Parathyroid adenoma (tissue), 2 donors: ENCODE results near the gene FSTL4.

Source experiments
- H2AFZ ChIP-seq: fragments of 300-600 bp; sonication (generic); one replicate; pipeline ENCODE4 v1.7.0; 2017; ENCODE audit warnings: antibody characterized with exemption, mild to moderate bottlenecking
- H3K27ac ChIP-seq: fragments of 300-600 bp; sonication (generic); one replicate; pipeline ENCODE4 v1.7.0; 2017
- H3K27me3 ChIP-seq: fragments of 300-600 bp; sonication (generic); one replicate; pipeline ENCODE4 v1.7.0; 2017; ENCODE audit warnings: low read length; ENCODE audit not compliant: control insufficient read depth, insufficient read depth
- H3K36me3 ChIP-seq: fragments of 300-600 bp; sonication (generic); one replicate; pipeline ENCODE4 v1.7.0; 2017; ENCODE audit warnings: low read length; ENCODE audit not compliant: control insufficient read depth, insufficient read depth
- H3K4me1 ChIP-seq: fragments of 300-600 bp; sonication (generic); one replicate; pipeline ENCODE4 v1.7.0; 2017; ENCODE audit warnings: control low read depth
- H3K4me2 ChIP-seq: fragments of 300-600 bp; sonication (generic); one replicate; pipeline ENCODE4 v1.7.0; 2017; ENCODE audit warnings: low read length
- H3K4me3 ChIP-seq: fragments of 300-600 bp; sonication (generic); one replicate; pipeline ENCODE4 v1.7.0; 2017; ENCODE audit warnings: low read depth, low read length
- H3K79me2 ChIP-seq: fragments of 300-600 bp; sonication (generic); one replicate; pipeline ENCODE4 v1.7.0; 2017; ENCODE audit warnings: control low read depth
- H3K9ac ChIP-seq: fragments of 300-600 bp; sonication (generic); one replicate; pipeline ENCODE4 v1.7.0; 2017; ENCODE audit warnings: mild to moderate bottlenecking
- H3K9me3 ChIP-seq: fragments of 300-600 bp; sonication (generic); one replicate; pipeline ENCODE4 v1.7.0; 2017; ENCODE audit warnings: low read length; ENCODE audit not compliant: control insufficient read depth
- CTCF ChIP-seq: fragments of 300-600 bp; sonication (generic); IDR thresholded peaks from one replicate; pipeline ENCODE4 v1.7.0; 2017; ENCODE audit warnings: antibody characterized with exemption, mild to moderate bottlenecking
- donor health status: primary hyperparathyroidism.

The FSTL4 gene

DNA sequence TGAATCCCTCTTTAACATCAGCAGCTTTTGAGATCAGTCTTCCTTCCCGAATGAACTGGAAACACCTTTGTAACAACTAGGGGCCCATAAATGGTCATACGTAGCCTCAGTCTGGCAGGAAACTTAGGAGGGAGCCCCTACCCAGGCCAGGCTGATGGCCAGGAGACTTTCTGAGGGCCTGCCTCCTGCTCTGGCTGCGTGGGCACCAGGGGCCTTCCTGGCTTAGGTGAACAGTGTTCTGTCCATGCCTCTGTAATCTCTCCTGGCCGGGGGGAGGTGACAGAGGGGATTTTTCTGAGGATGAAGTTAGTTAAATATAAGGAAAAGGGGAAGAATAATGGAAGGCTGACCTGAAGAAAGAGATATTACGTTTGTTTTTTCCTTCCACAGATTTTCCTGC lies 843 bp upstream of the FSTL4 start:
- no peaks in the 10 kb centered on the region for H3K79me2 ChIP-seq
- TF ChIP-seq CTCF = no peak
- peak overlapping the region; percentile 37 for H3K27ac ChIP-seq
- no peak overlapping the region for H3K4me2 ChIP-seq
- no peaks in the 10 kb centered on the region for H3K36me3 ChIP-seq
- no peaks in the 10 kb centered on the region for H3K9me3 ChIP-seq
- H3K27me3 ChIP-seq = no peaks in the 10 kb centered on the region
- peak overlapping the region; percentile 65 for H2AFZ ChIP-seq
- no peak overlapping the region for H3K9ac ChIP-seq
- peaks cover 13% of the 10 kb centered on the region for H3K4me1 ChIP-seq
- no peak overlapping the region for H3K4me3 ChIP-seq

- H3K27me3 ChIP-seq = no peaks in the 10 kb centered on the region
- H3K36me3 ChIP-seq = no peaks in the 10 kb centered on the region
- no peaks in the 10 kb centered on the region for H3K79me2 ChIP-seq
- no peak for TF ChIP-seq CTCF
- H3K9ac ChIP-seq = peak overlapping the region; percentile 1
- peak overlapping the region; percentile 50 for H3K4me2 ChIP-seq
- peaks cover 13% of the 10 kb centered on the region for H3K4me1 ChIP-seq
- peak overlapping the region; percentile 47 for H2AFZ ChIP-seq
- peak overlapping the region; percentile 48 for H3K27ac ChIP-seq
- no peaks in the 10 kb centered on the region for H3K9me3 ChIP-seq
- peak overlapping the region; percentile 14 for H3K4me3 ChIP-seq
Observed at GRCh38 chr5:133611357-133612248, 738 bp downstream of the FSTL4 start.

DNA sequence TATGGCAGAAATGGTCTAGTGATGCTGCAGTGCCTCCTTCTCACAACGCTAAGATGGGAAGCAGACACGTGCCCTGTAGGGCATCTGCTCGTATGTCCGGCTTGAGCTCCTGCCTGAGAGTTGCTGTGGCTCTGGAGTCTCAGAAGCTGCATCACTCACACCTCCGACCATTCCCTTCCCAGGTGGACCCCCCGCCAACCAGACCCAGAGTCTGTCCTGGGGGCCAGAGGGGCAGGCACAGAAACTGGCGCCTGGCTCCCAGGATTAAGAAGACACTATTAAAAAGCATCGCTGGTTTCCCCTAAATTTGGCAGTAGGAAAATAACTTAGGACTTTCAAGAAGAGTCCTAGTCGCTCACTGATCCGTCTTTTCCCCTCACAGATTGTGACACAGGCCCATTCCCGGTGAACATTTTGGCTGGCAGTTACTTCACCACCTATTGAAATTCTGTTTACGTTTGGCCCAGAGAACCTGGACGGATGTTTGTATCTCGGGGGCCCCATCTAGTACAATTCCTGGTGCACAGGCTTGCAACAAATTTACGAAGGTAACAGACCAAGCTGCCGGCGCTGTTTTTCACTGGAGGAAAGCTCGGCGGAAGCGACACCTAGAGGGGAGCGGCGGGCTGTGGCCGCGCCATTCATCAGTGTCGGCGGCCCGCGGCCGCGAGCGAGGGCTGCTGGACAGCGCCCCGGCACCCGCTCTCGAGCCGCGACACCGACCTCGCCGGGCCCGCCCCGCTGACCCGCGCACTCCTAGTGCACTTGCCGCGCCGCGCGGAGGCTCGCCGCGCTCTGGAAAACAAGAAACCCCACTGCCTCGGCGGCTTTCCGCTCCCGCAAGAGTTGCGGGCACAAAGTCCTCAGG lies 1.6 kb downstream of the FSTL4 start:
- peak overlapping the region; percentile 14 for H3K4me3 ChIP-seq
- H3K9ac ChIP-seq = peak overlapping the region; percentile 1
- no peaks in the 10 kb centered on the region for H3K27me3 ChIP-seq
- peak overlapping the region; percentile 47 for H2AFZ ChIP-seq
- H3K4me1 ChIP-seq = peaks cover 13% of the 10 kb centered on the region
- TF ChIP-seq CTCF = peak; percentile 72
- no peaks in the 10 kb centered on the region for H3K36me3 ChIP-seq
- H3K27ac ChIP-seq = peak overlapping the region; percentile 48
- H3K79me2 ChIP-seq = no peaks in the 10 kb centered on the region
- peak overlapping the region; percentile 50 for H3K4me2 ChIP-seq
- H3K9me3 ChIP-seq = no peaks in the 10 kb centered on the region

GRCh38 chr5:133607451-133607850 lies 4.9 kb downstream of the FSTL4 start:
- Histone ChIP-seq H3K27ac (no peak overlapping the region), H3K79me2 (peaks cover 4% of the 10 kb centered on the region), H3K36me3 (no peaks in the 10 kb centered on the region), H3K9ac (no peak overlapping the region), H3K27me3 (no peaks in the 10 kb centered on the region), H3K4me3 (no peak overlapping the region), H3K4me2 (no peak overlapping the region), H3K4me1 (peaks cover 4% of the 10 kb centered on the region), H3K9me3 (no peaks in the 10 kb centered on the region), H2AFZ (no peak overlapping the region)
- no peak for TF ChIP-seq CTCF
